Smooth muscle cell of the brain vasculature (primary cell): ENCODE measurements around the gene OR51L1.

Experiments used
- DNase-seq: peaks from one replicate; pipeline ENCODE4 v3.0.0-alpha.2; 2012; ENCODE audit warnings: low read depth, low spot score

Gene OR51L1

DNA sequence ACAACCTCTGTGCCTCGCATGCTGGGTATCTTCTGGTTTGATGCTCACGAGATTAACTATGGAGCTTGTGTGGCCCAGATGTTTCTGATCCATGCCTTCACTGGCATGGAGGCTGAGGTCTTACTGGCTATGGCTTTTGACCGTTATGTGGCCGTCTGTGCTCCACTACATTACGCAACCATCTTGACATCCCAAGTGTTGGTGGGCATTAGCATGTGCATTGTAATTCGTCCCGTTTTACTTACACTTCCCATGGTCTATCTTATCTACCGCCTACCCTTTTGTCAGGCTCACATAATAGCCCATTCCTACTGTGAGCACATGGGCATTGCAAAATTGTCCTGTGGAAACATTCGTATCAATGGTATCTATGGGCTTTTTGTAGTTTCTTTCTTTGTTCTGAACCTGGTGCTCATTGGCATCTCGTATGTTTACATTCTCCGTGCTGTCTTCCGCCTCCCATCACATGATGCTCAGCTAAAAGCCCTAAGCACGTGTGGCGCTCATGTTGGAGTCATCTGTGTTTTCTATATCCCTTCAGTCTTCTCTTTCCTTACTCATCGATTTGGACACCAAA lies 52.2 kb downstream of the OR51L1 start:
- DNase-seq, result no peak
